Ammon's horn (tissue), 1 donor: ENCODE results near the gene IQSEC3.
"Not testable (repeated sequence)": the region's sequence is repeated elsewhere in the genome, so short reads cannot be mapped to it uniquely, and the experiment has no call there.

Experiments used
- DNase-seq: peaks from one replicate; pipeline ENCODE4 v3.0.0-alpha.2; 2016; ENCODE audit warnings: low spot score

IQSEC3 gene

GRCh38 chr12:111699-112493 lies 45.3 kb downstream of the IQSEC3 start:
- DNase-seq = no peak

- no peak for DNase-seq
Measured at GRCh38 chr12:113347-113746, 46.8 kb downstream of the IQSEC3 start.

GRCh38 chr12:114626-115211 lies 48.2 kb downstream of the IQSEC3 start:
- no peak for DNase-seq

- DNase-seq = no peak
Measured at GRCh38 chr12:115518-115917, 49.0 kb downstream of the IQSEC3 start.

- DNase-seq = no peak
Measured at GRCh38 chr12:115960-116915, 49.7 kb downstream of the IQSEC3 start.

GRCh38 chr12:117311-117710 lies 50.7 kb downstream of the IQSEC3 start:
- no peak for DNase-seq

GRCh38 chr12:117816-118345 lies 51.3 kb downstream of the IQSEC3 start:
- DNase-seq = no peak

GRCh38 chr12:118591-118990 lies 52.0 kb downstream of the IQSEC3 start:
- DNase-seq = no peak

- DNase-seq = no peak
Measured at GRCh38 chr12:120951-121350, 54.4 kb downstream of the IQSEC3 start.

- no peak for DNase-seq
Measured at GRCh38 chr12:121647-122046, 55.1 kb downstream of the IQSEC3 start.

GRCh38 chr12:125075-125474 lies 58.5 kb downstream of the IQSEC3 start:
- no peak for DNase-seq

GRCh38 chr12:125566-125965 lies 59.0 kb downstream of the IQSEC3 start:
- no peak for DNase-seq

GRCh38 chr12:128079-128478 lies 61.5 kb downstream of the IQSEC3 start:
- peak; percentile 33 for DNase-seq

- DNase-seq = no peak
Measured at GRCh38 chr12:129001-129400, 62.4 kb downstream of the IQSEC3 start.

GRCh38 chr12:130519-130918 lies 64.0 kb downstream of the IQSEC3 start:
- DNase-seq = no peak

- no peak for DNase-seq
Measured at GRCh38 chr12:131008-131407, 64.4 kb downstream of the IQSEC3 start.

- no peak for DNase-seq
Measured at GRCh38 chr12:131732-132495, 65.3 kb downstream of the IQSEC3 start.

- not testable (repeated sequence) for DNase-seq
Measured at GRCh38 chr12:133616-134232, 67.2 kb downstream of the IQSEC3 start.

- DNase-seq = no peak
Measured at GRCh38 chr12:135138-135537, 68.6 kb downstream of the IQSEC3 start.

GRCh38 chr12:138171-138897 lies 71.8 kb downstream of the IQSEC3 start:
- no peak for DNase-seq
